Upper lobe of left lung (tissue), 4 donors: ENCODE measurements around the gene SDK1.

Experiments
- CTCF ChIP-seq, 6 experiments: fragments of 450-650 bp in 4 of 6; fragments of 200-600 bp in 2 of 6; sonication (generic) in 2 of 6; IDR thresholded peaks; one replicate each; pipeline ENCODE4 v1.5.1; 2016 to 2019; ENCODE audit warnings: antibody characterized with exemption in 6 of 6
- EP300 ChIP-seq, 4 donors: sonication (generic); formaldehyde crosslinking; IDR thresholded peaks; one replicate each; pipeline ENCODE4 v1.5.1; 2017; ENCODE audit warnings: antibody characterized with exemption in 4 of 4, control low read depth in 2 of 4
- POLR2A ChIP-seq, 4 donors: fragments of 450-650 bp; IDR thresholded peaks; one replicate each; pipeline ENCODE4 v1.5.1; 2016 to 2017; ENCODE audit warnings: antibody characterized with exemption in 4 of 4, mild to moderate bottlenecking in 2 of 4
- POLR2AphosphoS5 ChIP-seq, 2 donors: sonication (generic); formaldehyde crosslinking; IDR thresholded peaks; one replicate each; pipeline ENCODE4 v1.5.1; 2017; ENCODE audit warnings: antibody characterized with exemption in 2 of 2

- no peak for TF ChIP-seq POLR2A (IDR thresholded peaks at IDR 0.05)
- TF ChIP-seq CTCF (IDR thresholded peaks at IDR 0.05) = no peak
- no peak for TF ChIP-seq POLR2AphosphoS5 (IDR thresholded peaks at IDR 0.05)
- no peak for TF ChIP-seq EP300 (IDR thresholded peaks at IDR 0.05)
Measured at GRCh38 chr7:4021413-4021812, 720.4 kb downstream of the SDK1 start.
